Stimulated activated CD8-positive, alpha-beta memory T cell treated with anti-CD3 and anti-CD28 coated beads, Interleukin-7, amount 100 ng/mL, for 4 hours (primary cell): ENCODE results near the gene PANK1.
"Not testable (repeated sequence)": the region's sequence is repeated elsewhere in the genome, so short reads cannot be mapped to it uniquely, and the experiment has no call there.

Experiments used
- DNase-seq, 2 donors: peaks; one replicate each; pipeline ENCODE4 v3.0.0-alpha.2; 2020; ENCODE audit warnings: low read depth in 2 of 2

Gene PANK1

GRCh38 chr10:89567576-89568245 lies 77.3 kb downstream of the PANK1 start:
- DNase-seq, result no peak

- no peak for DNase-seq
These were observed 78.0 kb downstream of the PANK1 start for GRCh38 chr10:89566992-89567391.

- DNase-seq, result no peak
These were observed 78.7 kb downstream of the PANK1 start for GRCh38 chr10:89566095-89566950.

GRCh38 chr10:89565180-89565579 lies 79.9 kb downstream of the PANK1 start:
- no peak for DNase-seq

GRCh38 chr10:89563861-89564478 lies 81.1 kb downstream of the PANK1 start:
- no peak for DNase-seq

GRCh38 chr10:89563311-89563710 lies 81.7 kb downstream of the PANK1 start:
- DNase-seq, result no peak

- DNase-seq, result no peak
These were observed 88.4 kb downstream of the PANK1 start for GRCh38 chr10:89556600-89556999.

GRCh38 chr10:89555688-89556445 lies 89.2 kb downstream of the PANK1 start:
- no peak for DNase-seq

- DNase-seq, result no peak
These were observed 90.6 kb downstream of the PANK1 start for GRCh38 chr10:89554433-89554832.

GRCh38 chr10:89553064-89553734 lies 91.8 kb downstream of the PANK1 start:
- DNase-seq, result no peak

GRCh38 chr10:89552213-89552612 lies 92.8 kb downstream of the PANK1 start:
- no peak for DNase-seq

- no peak for DNase-seq
These were observed 94.5 kb downstream of the PANK1 start for GRCh38 chr10:89550509-89550908.

- no peak for DNase-seq
These were observed 95.5 kb downstream of the PANK1 start for GRCh38 chr10:89549510-89549909.

GRCh38 chr10:89548673-89549072 lies 96.4 kb downstream of the PANK1 start:
- DNase-seq, result no peak

- no peak for DNase-seq
These were observed 97.1 kb downstream of the PANK1 start for GRCh38 chr10:89547853-89548513.

GRCh38 chr10:89546651-89547050 lies 98.4 kb downstream of the PANK1 start:
- DNase-seq, result not testable (repeated sequence)

GRCh38 chr10:89543841-89544240 lies 101.2 kb downstream of the PANK1 start:
- DNase-seq, result no peak

GRCh38 chr10:89540420-89540949 lies 104.6 kb downstream of the PANK1 start:
- no peak for DNase-seq

GRCh38 chr10:89537364-89537763 lies 107.7 kb downstream of the PANK1 start:
- no peak for DNase-seq

- no peak for DNase-seq
These were observed 109.1 kb downstream of the PANK1 start for GRCh38 chr10:89536013-89536354.
